Measurements from ENCODE around the gene MYO1D. TPM values are rescaled to one million over a fixed set of nuclear protein-coding genes. Genes with fewer than 3 reads are reported as not detected.
"Not testable (repeated sequence)": the region's sequence is repeated elsewhere in the genome, so short reads cannot be mapped to it uniquely, and the experiment has no call there.

Gene MYO1D
- total RNA-seq, 1 donor from 2014 or later: 28.3 TPM

DNA sequence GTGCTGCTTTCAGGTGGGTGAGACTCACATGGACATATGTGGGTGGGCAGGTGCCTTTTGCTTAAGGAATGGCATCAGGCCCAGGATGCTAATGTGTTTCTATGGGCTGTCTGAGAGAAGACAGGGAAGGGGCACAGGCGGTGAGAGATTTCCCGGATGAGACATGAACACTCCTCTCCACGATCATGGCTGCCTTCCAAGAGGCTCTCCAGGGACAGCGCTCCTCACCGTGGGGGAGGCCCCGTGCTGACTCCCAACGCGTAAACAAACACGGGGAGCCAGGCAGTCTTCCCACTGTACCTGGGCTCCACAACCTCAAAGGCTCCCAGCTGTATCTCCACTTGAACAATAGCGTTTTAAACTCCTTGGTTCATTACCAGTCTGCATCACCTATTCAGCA, 347.3 kb downstream of the MYO1D start:
- no peak for DNase-seq (ENCODE audit: low read depth)

DNA sequence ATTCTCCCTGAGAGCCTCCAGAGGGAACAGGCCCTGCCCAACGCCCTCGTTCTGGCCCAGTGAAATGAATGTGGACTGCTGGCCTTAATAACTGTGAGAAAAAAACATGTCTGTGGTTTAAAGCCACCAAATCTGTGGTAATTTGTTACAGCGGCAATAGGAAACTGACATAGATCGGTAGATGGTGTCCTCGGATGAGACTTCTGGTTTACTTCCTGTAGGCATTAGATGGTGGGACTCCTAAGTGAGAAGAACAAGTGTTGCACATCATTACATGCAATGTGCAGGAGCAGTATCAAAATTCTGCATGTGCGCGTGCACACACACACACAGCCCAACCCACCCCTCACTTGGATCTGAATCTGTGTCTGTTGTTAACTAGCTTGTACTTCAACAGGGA, 348.1 kb downstream of the MYO1D start:
- no peak for DNase-seq (ENCODE audit: low read depth)

DNA sequence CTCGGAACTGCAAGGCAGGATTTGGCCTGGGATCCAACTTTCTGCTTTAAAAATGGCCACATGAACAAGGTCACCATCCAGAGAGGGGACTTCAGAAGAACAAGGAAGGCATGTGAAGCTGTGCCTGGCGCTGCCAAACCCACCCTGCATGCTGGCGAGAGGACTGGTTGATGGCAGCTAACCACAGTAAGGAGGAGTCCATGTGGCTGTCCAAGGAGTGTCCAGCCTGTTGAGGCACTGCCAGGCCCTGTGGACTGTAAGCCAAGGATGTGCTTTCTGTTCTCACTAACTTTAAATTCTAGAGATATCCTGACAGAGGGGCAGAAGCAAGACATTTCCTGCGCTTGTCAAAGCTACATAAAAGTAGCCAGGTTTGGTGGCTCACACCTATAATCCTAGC, 349.8 kb downstream of the MYO1D start:
- no peak for DNase-seq (ENCODE audit: low read depth)

DNA sequence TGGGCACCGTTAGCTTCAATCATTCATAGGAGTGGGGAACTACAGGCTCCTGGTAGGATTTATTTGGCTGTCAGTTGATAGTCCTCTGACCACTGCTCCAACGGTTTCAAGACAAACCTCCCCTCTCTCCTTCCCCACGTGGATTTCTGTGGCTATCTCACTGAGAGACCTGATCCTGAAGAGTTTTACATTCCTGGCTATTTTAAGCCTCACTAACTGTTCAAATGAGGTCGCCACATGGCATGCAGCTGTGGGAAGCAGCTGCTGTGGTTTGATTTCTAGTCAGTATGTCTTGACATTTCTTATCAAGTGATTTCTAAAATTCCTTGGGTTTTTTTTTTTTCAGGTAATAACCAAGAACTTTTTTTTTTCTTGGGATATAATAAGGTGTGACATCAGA, 351.8 kb downstream of the MYO1D start:
- DNase-seq (ENCODE audit: low read depth): peak; percentile 32

DNA sequence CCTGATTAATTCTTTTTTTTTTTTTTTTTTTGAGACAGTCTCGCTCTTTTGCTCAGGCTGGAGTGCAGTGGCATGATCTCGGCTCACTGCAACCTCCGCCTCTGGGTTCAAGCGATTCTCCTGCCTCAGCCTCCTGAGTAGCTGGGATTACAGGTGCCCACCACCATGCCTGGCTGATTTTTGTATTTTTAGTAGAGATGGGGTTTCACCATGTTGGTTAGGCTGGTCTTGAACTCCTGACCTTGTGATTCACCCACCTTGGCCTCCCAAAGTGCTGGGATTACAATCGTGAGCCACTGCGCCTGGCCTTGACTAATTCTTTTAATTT, 352.4 kb downstream of the MYO1D start:
- not testable (repeated sequence) for DNase-seq (ENCODE audit: low read depth)

DNA sequence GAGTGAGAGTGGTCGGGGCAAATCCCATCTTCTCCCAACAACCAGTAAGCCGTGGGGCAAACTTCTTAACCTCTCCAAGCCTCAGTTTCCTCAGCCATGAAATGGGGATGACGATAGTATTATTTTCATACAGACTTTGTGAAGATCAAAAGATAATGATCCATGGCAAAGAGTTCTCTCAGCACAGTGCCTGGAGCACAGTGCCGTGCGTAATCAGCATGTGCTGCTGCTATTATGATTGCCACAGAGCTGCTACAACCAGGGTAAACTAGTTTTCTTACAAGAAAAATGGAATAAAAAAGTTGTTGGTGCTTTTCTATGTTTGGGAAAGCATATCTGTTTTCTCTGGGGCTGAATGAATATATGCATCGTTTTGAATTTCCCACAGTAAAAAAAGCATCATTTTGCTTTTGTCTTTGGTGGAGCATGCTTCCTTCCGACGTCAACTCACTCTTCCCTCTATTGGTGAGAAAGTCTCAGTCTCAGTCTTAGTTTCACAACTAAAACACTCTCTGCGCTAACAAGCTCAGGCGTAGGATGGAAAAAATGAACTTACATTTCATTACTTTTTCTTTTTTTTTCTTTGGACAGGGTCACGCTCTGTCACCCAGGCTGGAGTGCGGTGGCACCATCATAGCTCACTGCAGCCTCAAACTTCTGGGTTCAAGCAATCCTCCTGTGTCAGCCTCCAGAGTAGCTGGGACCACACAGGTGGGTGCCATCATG, 352.9 kb downstream of the MYO1D start:
- DNase-seq (ENCODE audit: low read depth): no peak

DNA sequence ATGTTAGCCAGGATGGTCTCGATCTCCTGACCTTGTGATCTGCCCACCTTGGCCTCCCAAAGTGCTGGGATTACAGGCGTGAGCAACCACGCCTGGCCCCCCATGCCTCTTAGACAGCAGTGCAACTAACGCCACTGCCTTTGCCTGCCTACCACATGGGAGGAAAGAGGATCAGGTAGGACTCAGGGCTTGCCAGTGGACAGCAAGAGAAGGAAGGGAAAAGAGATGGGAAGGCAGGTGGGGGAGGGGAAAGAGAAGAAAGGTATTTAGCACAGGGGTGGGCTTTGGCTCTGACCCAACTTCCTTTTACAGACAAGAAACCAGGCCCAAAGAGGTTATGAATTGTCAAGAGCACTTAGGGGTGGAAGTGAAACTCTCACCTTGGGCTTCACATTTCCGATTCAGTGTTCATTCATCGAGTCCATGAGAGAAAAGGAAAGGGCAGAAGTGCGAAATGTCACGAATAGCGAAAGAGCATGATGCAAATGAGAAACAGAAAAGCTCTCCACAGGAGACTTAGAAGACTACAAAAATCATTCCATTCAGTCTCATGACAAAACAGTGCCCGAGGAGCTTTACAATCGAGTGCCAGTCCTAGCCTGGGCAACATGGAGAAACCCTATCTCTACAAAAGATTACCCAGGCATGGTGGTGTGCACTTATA, 353.8 kb downstream of the MYO1D start:
- no peak for DNase-seq (ENCODE audit: low read depth)

DNA sequence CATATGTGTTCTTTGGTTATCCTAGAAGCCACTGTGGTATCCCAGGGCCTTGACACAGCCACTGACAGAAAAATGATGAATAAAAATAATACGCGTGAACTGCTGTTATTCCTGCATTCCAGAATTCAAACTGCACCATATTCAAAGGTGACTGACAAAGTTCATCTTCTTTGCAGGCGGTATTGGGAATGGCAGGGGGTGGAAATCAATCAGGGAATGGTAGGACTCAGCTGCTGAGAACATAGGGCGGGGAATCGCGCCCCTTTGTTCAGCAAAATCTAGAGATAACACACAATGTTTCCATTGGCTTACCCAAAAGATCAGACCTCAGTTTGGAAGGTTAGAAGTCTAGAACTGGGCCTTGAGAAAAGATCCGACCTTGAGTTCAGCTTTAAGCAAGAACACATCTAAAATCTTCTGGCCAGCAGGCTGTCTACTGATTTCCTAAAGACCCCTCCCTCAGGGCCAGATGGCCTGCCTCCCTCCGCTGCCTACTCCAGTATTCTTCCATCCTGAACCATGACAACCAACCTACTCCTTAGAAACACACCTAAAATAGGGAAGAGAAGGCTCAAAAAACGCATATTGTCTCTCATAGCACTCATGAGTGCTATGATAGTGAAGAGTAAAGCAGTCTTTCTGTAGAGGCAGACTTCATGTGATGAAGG, 356.1 kb downstream of the MYO1D start:
- DNase-seq (ENCODE audit: low read depth): no peak

DNA sequence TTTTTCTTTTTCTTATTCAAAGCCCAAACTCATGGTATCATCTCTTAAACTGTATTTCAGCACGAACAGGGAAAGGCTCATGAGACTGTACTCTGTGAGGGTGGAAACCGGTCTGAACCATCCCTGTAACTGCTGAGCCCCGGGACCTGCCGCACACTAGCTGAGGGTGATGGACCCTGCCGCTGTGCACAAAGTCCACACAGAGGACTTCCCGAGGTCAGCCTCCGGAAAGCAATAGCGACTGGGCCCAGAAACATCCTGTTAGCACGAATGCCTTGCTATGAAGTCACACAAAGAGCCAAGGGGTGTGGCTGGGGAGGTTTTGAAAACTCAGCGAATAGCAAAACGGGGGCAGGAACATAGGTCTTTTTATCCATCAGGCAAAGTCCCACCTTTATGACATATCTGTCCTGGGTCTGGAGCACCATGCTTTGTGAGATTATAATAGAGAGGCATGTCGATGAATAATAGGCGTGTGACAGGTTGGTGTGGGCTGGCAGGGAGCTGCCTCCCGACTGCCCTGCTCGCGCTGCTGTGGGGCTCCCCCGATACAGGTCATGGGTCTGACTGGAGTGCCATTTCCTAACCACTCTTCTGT, 356.7 kb downstream of the MYO1D start:
- no peak for DNase-seq (ENCODE audit: low read depth)

DNA sequence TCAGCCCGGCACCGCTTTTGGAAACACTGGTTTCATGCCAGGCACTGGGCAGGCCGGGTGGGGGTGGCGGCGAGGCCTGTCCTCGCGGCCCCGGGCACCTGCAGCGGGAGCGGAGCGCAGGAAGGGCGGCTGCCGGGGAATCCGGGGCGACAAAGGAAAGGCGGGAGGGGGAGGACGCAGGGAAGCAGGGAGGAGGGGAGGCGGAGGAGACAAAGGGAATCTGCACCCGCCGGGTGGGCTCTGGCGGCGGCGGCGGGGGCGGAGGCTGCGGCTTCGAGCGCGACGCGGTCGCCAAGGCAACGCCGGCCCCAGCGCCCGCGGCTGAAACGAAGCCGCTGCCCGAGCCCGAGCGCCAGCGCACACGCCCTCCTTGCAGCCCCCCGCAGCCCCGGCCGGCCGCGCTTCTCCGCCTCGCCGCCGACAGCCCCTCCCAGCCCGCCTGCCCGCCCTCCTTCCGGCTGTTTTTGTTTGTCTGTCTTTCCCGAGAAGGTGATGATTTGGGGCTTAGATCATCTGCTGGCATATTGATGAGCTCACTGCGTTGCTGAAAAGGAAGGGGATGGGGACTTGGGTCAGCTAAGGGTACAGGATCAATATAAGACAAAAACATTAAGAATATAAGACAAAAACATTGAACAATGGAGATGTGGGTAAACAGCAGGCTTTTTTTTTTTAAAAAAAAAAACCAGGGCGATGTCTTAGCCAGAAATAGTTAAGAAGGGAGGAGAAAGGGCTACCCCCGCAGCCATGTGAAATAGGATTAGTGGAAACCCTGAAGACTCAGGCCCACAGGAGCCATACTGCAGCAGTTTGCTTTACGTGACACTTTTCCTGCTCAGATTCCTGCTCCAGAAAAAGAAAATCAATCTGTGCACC, 357.5 kb downstream of the MYO1D start:
- DNase-seq (ENCODE audit: low read depth): no peak

DNA sequence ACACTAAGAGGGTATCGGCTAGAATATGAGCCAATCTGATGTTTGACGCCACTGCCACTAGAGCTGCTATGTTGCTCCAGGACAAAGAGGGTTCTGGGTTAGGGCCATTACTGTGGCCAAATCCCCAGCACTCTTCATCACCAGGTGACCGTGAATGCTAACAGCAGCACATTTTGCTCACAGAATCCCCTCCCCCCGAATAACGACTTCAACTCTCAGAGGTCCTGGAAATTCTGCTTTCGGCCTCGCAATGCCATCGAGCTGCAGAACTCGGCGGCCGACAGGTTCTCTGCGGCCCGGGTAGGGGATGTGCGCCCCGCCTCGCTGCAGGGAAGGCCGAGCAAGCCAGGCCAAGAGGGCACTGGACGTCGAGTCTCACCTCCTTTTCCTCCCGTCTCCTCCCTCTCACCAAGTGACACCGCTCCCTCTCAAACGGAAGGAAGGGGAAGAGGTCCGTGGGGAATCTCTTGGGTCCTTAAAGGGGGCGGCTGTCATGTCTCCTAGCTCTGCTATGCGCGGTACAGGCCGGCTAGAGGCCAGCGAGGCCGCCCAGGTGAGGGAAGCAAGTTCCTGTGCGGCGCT, 358.2 kb downstream of the MYO1D start:
- DNase-seq (ENCODE audit: low read depth): no peak

DNA sequence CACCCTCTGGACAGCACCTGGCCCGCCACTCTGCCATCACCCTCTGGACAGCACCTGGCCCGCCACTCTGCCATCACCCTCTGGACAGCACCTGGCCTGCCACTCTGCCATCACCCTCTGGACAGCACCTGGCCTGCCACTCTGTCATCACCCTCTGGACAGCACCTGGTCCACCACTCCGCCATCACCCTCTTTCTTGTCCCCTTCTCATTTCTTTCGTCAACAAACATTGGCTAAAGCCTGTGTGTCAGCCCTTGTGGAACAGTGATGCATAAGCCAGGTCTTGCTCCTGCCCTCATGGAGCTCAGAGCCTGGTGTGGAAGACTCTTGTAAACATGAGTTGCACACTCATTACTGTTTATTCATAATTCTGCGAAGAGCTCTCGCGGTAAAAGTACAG, 358.9 kb downstream of the MYO1D start:
- DNase-seq (ENCODE audit: low read depth): no peak

DNA sequence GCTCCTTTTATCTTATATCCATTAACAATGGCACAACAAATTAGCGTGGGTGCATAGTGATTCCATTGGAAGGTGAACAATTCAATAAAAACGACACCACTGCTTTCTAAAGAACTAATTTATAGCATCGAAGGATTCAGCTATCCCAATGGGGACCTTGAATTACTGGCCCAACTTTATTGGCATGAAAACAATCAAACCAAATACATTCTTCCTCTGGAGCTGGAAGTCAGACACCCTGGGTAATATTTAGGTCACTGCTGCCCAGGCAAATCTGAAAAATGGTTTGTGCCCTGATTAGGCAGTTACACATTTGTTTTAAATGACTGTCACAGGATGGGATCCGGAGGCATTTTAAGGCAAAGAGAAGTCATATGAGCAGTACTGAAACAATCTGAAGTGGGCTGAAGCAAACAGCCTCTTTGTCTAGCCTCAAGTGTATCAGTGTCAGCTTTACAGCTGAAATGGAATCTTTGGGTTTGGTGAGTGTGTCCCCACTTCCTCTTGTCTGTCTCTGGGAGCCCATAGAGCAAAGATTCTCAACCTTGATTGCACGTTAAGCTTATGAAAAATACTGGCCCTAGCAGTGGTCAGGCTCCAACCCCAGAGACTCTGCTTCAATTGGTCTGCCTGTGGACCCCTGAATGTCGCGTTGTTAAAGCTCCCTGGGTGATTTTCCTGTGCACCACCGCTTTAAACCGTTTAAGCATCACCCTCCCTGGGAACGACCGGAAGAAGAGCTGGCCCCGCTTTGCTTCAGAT, 359.8 kb downstream of the MYO1D start:
- DNase-seq (ENCODE audit: low read depth): no peak

DNA sequence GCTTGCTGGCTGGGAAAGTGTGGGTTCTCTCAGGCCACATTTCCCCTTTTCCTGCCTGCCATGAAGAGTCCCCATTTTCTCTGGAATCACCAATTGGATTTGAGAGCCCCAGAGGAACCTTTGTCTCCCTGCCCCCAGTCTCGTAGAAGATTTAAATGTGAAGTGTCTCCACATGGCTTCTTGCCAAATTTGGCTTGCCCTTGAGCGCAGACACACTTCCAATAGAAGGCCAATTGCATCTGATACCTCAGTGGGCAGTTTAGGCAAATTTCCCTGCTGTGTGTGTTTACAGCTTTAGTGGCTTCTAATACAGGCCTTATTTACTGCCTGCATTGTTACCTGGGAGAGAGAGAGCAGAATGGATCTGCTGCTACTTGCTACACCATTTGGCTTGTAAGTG, 360.5 kb downstream of the MYO1D start:
- DNase-seq (ENCODE audit: low read depth): no peak

DNA sequence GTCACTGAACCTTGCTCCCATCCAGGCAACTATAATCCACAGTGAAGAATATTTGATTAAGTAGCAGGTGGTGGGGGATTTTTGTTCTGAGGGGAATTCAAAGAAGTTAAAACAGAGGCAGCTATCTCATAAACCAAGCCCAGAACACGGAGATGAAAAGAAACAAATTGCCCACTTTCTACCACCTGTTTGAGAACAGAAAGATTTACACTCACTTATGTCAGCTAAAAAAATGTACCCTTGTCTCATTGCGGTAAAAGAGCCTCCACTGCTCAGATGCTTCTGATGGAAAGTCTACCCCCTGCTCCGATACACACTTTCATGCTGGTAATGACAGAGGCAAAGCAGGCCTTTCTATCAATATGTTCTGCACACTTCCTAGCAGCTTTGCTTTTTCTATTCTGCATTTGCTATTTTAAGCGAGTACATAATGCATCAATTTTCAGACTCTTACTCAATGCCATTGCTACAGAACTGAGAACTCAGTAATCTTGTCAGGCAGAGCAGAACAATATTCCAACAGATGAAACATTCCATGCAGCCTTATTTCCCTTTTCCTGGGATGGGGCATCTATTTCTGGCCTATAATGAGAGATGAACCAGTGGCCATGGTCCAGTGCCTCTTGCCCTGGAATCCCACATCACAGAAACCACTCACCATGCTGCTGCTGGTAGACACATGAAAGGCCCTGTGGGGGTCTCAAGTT, 361.1 kb downstream of the MYO1D start:
- DNase-seq (ENCODE audit: low read depth): peak; percentile 25

DNA sequence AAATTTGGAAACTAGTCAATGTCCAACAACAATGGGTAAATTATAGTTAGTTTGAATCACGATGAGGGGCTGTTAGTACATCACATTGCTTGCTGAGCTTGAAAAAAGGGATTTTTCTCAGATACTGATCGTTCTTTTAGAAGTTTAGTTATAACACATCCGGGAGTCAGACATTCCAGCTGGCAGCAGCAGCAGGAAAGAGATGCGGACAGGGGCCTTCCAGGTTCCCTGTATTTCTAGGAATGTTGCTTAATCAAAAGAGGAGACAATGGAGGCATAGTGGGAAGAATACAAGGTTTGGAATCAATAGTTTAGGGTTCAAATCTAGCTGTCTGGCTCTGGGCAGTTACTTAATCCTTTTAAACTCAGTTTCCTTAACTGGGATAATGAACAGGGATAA, 362.3 kb downstream of the MYO1D start:
- DNase-seq (ENCODE audit: low read depth): no peak

DNA sequence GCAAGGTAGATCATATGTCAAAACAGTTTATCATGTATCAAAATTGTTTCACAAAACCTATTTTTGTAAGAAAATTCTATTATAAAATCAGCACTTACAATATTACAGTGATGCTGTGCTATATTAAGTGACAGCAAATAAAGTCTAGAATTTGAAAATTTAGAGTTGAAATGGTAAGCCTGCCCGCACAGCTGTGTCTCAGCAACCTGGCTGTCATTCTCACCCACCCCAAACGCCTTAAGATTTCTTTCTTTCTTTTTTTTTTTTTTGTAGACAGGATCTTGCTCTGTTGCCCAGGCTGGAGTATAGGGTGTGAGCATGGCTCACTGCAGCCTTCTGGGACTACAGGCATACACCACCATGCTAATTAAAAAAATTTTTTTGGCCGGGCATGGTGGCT, 363.3 kb downstream of the MYO1D start:
- DNase-seq (ENCODE audit: low read depth): no peak

DNA sequence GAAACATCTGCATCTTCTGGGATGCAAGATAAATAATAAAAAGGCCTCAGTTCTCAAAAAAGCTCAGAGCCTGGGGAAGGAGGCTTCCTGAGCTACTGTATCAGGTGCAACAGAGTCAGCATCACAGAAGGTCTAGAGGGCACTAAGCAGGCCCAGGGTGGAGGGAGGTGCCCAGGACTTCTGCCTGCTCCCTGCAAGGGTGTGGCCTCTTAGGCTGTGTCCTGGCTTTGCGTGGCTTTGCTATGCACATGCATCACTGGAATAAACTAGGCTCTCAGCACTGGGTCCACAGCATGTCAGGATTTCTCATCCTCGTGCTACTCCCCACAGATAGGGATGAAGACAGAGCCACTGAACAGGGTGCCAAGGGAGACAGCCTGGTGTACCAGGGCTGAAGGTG, 364.6 kb downstream of the MYO1D start:
- DNase-seq (ENCODE audit: low read depth): no peak

DNA sequence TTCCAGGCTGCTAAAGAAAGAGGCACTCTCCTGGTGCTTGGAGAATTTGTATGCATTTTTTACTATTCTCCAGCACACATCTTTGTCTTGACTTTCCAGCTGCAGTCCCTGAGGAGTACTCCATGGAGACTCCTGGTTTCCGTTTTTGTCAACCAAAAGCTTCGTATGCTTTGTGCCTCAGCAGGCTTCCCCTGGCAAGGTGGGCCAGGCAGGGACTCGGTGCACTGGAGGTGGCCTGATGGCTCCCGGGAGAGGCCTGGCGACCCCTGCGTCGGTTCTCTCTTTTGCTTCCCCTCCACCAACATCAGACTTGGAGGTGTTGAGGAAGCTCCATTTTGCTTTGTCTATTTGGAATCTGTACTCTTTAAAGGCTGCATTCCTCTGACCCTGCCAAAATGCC, 366.5 kb downstream of the MYO1D start:
- DNase-seq (ENCODE audit: low read depth): no peak

DNA sequence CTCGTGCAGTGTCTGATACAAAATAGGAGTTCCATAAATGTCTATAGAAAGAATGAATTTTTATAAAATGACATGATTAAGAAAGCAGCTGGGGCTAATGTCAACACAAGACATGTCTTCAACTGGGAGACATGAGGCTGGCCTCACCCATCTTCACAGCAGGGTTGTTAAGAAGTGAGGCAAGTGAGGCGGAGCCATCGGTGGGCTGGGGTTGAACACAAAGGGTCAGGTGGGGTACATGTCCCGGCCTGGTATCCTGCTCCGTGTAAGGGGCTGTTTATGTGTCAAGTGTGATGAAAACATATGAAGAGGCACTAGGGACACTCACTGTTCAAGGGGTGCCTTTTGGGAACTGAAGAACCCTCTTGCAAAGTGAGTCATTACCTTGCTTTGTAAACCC, 368.0 kb downstream of the MYO1D start:
- no peak for DNase-seq (ENCODE audit: low read depth)

Measured in renal cortical epithelial cell (primary cell).